ENCODE data around the gene MBD6. TPM values are rescaled to one million over a fixed set of nuclear protein-coding genes. Genes with fewer than 3 reads are reported as not detected.
"Not testable (repeated sequence)": the region's sequence is repeated elsewhere in the genome, so short reads cannot be mapped to it uniquely, and the experiment has no call there.

Gene MBD6
- total RNA-seq, 2 donors from 2014 or later, result 12.5 to 14.4 TPM

DNA sequence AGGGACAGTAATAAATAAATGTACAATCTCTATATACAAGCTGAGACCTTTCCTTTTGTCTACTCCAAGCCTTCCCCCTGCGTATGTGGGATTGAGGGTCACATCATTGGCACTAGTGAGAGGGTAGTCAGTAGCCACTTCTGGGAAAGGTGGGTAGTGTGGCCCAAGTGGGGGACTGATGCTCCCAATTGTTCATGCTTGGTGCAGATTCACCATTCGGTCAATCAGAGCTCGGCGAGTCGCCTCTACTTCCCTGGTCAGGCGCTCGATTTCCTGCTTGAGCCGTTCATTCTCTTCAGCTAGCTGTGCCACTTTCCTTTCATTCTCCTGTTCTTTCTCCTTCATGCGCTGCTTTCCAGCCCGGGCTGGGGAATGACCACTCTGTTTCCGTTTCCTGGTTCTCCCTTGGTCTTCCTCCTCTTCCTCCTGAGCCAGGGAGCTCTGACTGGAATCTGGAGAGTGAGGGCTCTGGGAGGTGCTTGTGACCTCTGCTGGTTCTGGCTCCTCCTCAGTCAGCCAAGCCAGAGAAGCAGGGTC, 5.9 kb upstream of the MBD6 start:
- peaks cover 56% of the 10 kb centered on the region for H3K36me3 ChIP-seq
- TF ChIP-seq, protein P1, sequence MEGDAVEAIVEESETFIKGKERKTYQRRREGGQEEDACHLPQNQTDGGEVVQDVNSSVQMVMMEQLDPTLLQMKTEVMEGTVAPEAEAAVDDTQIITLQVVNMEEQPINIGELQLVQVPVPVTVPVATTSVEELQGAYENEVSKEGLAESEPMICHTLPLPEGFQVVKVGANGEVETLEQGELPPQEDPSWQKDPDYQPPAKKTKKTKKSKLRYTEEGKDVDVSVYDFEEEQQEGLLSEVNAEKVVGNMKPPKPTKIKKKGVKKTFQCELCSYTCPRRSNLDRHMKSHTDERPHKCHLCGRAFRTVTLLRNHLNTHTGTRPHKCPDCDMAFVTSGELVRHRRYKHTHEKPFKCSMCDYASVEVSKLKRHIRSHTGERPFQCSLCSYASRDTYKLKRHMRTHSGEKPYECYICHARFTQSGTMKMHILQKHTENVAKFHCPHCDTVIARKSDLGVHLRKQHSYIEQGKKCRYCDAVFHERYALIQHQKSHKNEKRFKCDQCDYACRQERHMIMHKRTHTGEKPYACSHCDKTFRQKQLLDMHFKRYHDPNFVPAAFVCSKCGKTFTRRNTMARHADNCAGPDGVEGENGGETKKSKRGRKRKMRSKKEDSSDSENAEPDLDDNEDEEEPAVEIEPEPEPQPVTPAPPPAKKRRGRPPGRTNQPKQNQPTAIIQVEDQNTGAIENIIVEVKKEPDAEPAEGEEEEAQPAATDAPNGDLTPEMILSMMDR (IDR thresholded peaks at IDR 0.05), result no peak
- no peak for DNase-seq (ENCODE audit: low spot score)
- no peak overlapping the region for H3K4me3 ChIP-seq
- H3K9me3 ChIP-seq, result no peaks in the 10 kb centered on the region
- peak overlapping the region; percentile 97 to 100 for H3K27ac ChIP-seq
- H3K4me1 ChIP-seq, result peaks cover 0 to 40% of the 10 kb centered on the region in 2 donors
- no peaks in the 10 kb centered on the region for H3K27me3 ChIP-seq

DNA sequence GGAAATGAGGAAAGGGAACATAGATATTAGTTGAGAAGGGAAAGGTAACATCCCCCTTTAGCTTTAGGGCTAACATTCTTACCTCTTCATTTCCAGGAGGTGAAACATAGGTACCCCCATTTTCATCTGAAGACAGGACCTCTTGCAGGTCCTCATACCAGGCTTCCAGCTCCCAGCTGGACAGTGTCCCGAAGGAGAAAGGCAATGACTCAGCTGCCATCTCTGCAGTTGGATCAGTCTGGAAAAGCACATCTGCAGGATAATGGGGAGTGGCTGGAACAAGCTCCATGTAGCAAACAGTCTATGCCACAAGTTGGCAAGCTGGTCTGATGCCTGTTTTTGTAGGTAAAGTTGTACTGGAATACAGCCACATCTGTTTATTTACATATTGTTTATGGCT, 5.4 kb upstream of the MBD6 start:
- Histone ChIP-seq H3K27me3 (no peaks in the 10 kb centered on the region), H3K36me3 (peaks cover 52% of the 10 kb centered on the region), H3K4me3 (no peak overlapping the region), H3K4me1 (peaks cover 0 to 45% of the 10 kb centered on the region in 2 donors), H3K9me3 (no peaks in the 10 kb centered on the region), H3K27ac (peak overlapping the region; percentile 97 to 100)
- DNase-seq (ENCODE audit: low spot score), result no peak
- TF ChIP-seq, protein P1 (IDR thresholded peaks at IDR 0.05), result no peak

DNA sequence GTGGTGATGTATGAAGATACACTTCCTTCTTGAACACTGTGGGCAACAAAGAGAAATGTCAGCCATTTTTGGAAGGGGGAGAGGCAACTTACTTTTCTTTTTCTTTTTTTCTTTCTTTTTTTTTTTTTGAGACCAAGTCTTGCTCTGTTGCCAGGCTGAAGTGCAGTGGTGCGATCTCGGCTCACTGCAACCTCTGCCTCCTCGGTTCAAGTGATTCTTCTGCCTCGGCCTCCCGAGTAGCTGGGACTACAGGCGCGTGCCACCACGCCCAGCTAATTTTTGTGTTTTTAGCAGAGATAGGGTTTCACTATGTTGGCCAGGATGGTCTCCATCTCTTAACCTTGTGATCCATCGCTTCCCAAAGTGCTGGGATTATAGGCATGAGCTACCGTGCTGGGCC, 4.9 kb upstream of the MBD6 start:
- Histone ChIP-seq H3K4me1 (peaks cover 0 to 46% of the 10 kb centered on the region in 2 donors), H3K4me3 (peak overlapping the region; percentile 93 to 98), H3K27ac (peak overlapping the region; percentile 97 to 100), H3K36me3 (peaks cover 47% of the 10 kb centered on the region)
- DNase-seq (ENCODE audit: low spot score); H3K9me3 ChIP-seq; H3K27me3 ChIP-seq: not testable (repeated sequence)

DNA sequence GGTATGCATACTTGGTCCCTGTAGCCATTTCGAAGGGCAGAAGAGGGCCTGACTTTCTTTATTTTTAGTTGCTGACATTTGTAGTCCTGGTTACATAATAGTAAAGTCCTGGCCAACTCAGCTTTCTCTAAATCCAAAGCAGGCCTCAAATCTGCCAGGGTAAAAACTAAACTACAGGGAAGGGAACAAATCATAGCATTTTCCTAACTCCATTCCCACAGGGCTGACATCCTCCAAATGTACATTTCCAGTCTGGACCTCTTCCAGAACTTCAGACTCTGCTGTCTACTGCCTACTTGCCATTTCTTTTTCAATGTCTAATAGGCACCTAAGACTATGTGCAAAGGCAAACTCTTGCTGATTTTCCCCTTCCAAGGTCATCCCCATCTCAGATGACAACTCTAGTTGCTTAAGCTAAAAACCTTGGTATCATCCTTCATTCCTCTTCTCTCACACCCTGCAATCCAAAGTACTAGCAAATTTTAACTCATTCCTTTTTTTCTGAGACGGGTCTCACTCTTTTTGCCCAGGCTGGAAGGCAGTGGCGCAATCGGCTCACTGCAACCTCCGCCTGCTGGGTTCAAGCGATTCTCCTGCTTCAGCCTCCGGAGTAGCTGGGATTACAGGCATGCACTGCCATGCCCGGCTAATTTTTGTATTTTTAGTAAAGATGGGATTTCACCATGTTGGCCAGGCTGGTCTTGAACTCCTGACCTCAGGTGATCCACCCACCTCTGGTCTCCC, 4.3 kb upstream of the MBD6 start:
- Histone ChIP-seq H3K4me1 (peaks cover 0 to 48% of the 10 kb centered on the region in 2 donors), H3K27me3 (no peaks in the 10 kb centered on the region), H3K36me3 (peaks cover 41% of the 10 kb centered on the region), H3K4me3 (peak overlapping the region; percentile 93 to 98), H3K9me3 (no peaks in the 10 kb centered on the region), H3K27ac (peak overlapping the region; percentile 97 to 100)
- no peak for DNase-seq (ENCODE audit: low spot score)
- TF ChIP-seq, protein P1 (IDR thresholded peaks at IDR 0.05), result no peak

DNA sequence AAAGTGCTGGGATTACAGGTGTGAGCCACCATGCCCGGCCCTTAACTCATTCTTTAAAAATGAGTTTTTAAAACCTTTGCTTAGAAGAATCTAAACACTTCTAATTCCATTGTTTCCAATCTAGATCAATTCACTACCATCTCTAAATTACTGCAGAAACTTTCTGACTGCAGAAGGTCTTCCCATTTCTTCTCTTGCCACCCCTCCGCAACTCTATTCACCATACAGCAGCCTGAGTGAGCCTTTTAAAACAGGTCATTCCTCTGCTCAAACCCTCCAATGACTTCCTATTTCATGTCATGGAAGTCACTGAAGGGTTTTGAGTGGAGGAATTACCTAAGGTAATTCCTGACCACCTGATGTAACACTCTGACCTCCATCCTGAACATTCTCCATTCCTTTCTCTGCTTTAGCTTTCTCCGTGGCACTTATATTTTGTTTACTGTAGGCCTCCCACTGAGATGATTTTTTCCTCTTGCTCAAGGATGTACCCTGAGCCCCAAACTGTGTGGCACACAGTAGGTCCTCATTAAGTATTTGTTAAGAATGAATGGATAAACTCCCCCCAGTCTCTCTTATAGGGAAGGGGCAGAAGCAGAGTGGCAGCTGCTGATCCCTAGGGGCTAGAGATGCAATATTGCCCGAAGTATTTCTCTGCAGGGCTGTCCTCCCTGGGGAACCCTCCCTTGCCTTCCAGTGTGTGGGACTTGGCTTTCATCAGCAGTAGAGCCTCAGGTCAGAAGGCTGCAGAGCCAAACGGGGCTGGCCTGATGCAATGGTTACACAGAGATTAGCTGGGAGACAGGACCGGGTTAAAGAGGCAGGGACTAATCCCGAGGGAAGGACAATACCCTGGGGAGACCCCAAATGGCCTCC, 3.5 kb upstream of the MBD6 start:
- peaks cover 0 to 56% of the 10 kb centered on the region in 2 donors for H3K4me1 ChIP-seq
- no peak for DNase-seq (ENCODE audit: low spot score)
- peak overlapping the region; percentile 97 to 100 for H3K27ac ChIP-seq
- H3K36me3 ChIP-seq, result peaks cover 42% of the 10 kb centered on the region
- peak overlapping the region; percentile 93 to 98 for H3K4me3 ChIP-seq
- H3K9me3 ChIP-seq, result no peaks in the 10 kb centered on the region
- no peaks in the 10 kb centered on the region for H3K27me3 ChIP-seq
- TF ChIP-seq, protein P1 (IDR thresholded peaks at IDR 0.05), result no peak

DNA sequence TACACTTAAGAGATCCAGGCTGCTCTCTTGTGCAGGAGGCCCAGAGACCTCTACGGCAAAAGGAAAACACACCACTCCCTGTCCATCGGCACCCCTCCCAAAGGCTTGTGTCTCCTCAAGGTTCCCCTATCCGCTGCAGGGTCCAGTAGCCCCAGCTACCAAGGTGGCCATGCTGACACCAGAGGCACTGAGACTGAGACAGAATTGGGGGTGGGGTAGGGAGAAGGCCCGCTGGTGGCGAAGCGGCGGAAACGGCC, 2.9 kb upstream of the MBD6 start:
- peak overlapping the region; percentile 93 to 98 for H3K4me3 ChIP-seq
- H3K27me3 ChIP-seq, result no peaks in the 10 kb centered on the region
- DNase-seq (ENCODE audit: low spot score), result no peak
- H3K9me3 ChIP-seq, result no peaks in the 10 kb centered on the region
- H3K27ac ChIP-seq, result peak overlapping the region; percentile 97 to 100
- H3K36me3 ChIP-seq, result peaks cover 42% of the 10 kb centered on the region
- peaks cover 0 to 62% of the 10 kb centered on the region in 2 donors for H3K4me1 ChIP-seq
- TF ChIP-seq, protein P1 (IDR thresholded peaks at IDR 0.05), result no peak

All from right atrium auricular region (tissue), 2 donors.